Measurements from ENCODE around the gene CD59. TPM values are rescaled to one million over a fixed set of nuclear protein-coding genes. Genes with fewer than 3 reads are reported as not detected.

The CD59 gene
- total and polyA plus RNA-seq, 2 of the 13 experiments (the other 11 are each of a cell fraction or from before 2014, with no cell fraction given) = 127 to 289 TPM

DNA sequence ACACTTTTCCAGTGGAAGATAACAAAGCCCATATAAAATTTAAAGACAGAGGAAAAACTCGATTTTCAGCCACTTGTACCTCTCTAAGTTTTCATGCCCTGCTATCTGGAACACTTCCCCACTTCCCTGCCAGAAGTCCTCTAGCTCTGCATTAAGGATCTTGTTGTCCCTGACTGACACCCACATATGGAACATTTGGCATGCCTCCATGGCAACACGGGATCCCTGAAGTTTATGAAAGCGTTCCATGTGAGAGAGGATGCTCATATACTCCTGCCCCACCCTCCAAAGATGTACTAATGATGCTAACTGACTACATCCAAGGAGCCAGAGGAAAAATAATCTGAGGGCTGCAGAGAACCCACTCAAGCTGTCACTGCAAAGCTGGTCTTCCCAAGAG is 26.8 kb downstream of the CD59 start:
- no peaks in the 10 kb centered on the region for H3K27me3 ChIP-seq (ENCODE audit: control insufficient read depth in 1 of 2, insufficient read depth in 2 of 2, low read length in 2 of 2)
- TF ChIP-seq, protein P1, sequence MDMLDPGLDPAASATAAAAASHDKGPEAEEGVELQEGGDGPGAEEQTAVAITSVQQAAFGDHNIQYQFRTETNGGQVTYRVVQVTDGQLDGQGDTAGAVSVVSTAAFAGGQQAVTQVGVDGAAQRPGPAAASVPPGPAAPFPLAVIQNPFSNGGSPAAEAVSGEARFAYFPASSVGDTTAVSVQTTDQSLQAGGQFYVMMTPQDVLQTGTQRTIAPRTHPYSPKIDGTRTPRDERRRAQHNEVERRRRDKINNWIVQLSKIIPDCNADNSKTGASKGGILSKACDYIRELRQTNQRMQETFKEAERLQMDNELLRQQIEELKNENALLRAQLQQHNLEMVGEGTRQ (IDR thresholded peaks at IDR 0.05; ENCODE audit: low read depth, low read length) = no peak
- TF ChIP-seq, protein P1 (CRISPR knock-in tag; IDR thresholded peaks at IDR 0.05; ENCODE audit: borderline replicate concordance) = no peak
- no peak for TF ChIP-seq ZFY (CRISPR knock-in tag; IDR thresholded peaks at IDR 0.05)
- intact Hi-C loops (cut with micrococcal nuclease; ENCODE audit: unreplicated experiment) = no loop called here
- no peaks in the 10 kb centered on the region for H4K20me1 ChIP-seq (ENCODE audit: insufficient read depth, low read length)
- peaks cover 39% of the 10 kb centered on the region for H3K4me1 ChIP-seq (ENCODE audit: insufficient read depth, low read length)
- no peaks in the 10 kb centered on the region for H3K9me3 ChIP-seq (ENCODE audit: low read length)
- H3K9ac ChIP-seq (ENCODE audit: insufficient read depth, low read depth, low read length) = no peak overlapping the region
- in situ Hi-C loops (cut with HindIII; ENCODE audit: extremely low pct_ligation_motif_present, low pct_unique_long_range_greater_than_20kb) = no loop called here
- ChIA-PET CTCF (ENCODE audit: low intra/inter-chr PET ratio, low total read pairs) (no interaction called here), POLR2A (no interaction called here)
- ATAC-seq (no peak), DNase-seq (ENCODE audit: low spot score) (no peak), FAIRE-seq (no peak)
- H2AFZ ChIP-seq (ENCODE audit: low read length) = no peak overlapping the region
- 74% methylated on average over 3 of the region's 3 CpGs for WGBS (ENCODE audit: low lambda C conversion rate)
- no peaks in the 10 kb centered on the region for H3K79me2 ChIP-seq (ENCODE audit: insufficient read depth, low read length)
- BruUV-seq (replicated peaks) = no TSS peak
- H3K4me2 ChIP-seq (ENCODE audit: low read depth, low read length) = no peak overlapping the region
- no peak overlapping the region for H3K27ac ChIP-seq (ENCODE audit: extremely low read length, insufficient read depth, low read length)
- no peak overlapping the region for H3K4me3 ChIP-seq (replicated peaks in 1 of 3; ENCODE audit: insufficient read depth in 1 of 3, low read depth in 2 of 3, low read length in 3 of 3)
- peaks cover 2 to 39% of the 10 kb centered on the region in 2 experiments; a peak in 4 of 5 replicates for H3K36me3 ChIP-seq (replicated peaks in 1 of 2; ENCODE audit: control insufficient read depth in 1 of 2, insufficient read depth in 2 of 2, low read length in 2 of 2)

DNA sequence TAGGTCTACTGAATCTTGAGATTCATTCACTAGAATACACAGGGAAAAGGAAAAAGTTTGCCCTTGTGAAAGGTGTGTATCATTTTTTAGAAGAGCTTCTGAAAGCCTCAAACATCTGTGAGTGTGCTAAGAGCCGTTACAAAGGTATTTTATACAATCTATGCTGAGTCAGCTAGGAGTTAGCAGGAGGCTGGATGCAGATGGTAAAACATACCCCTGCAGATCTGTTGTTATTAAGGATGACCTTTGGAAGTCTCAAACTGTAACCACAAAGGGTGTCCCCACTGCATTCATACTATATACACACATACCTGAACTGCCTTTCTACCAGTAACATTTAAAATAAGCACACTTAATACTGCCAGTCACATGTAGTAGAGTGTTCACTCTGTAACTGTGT is 27.2 kb downstream of the CD59 start:
- POLR2A ChIA-PET = interaction anchor here (1.1 kb wide), 1 partner anchor 9 kb away, joined by 3 read pairs; no protein-coding TSS in a partner anchor

More for the DNA sequence above, 27.2 kb downstream of the CD59 start:
- Histone ChIP-seq H3K4me1 (ENCODE audit: insufficient read depth, low read length) (peaks cover 44% of the 10 kb centered on the region), H2AFZ (ENCODE audit: low read length) (no peak overlapping the region), H3K36me3 (replicated peaks in 1 of 2; ENCODE audit: control insufficient read depth in 1 of 2, insufficient read depth in 2 of 2, low read length in 2 of 2) (peaks cover 2 to 35% of the 10 kb centered on the region in 2 experiments; a peak in 4 of 5 replicates), H4K20me1 (ENCODE audit: insufficient read depth, low read length) (no peaks in the 10 kb centered on the region; the same call in 1 of the 2 replicates), H3K79me2 (ENCODE audit: insufficient read depth, low read length) (no peaks in the 10 kb centered on the region), H3K9me3 (ENCODE audit: low read length) (no peaks in the 10 kb centered on the region), H3K4me2 (ENCODE audit: low read depth, low read length) (no peak overlapping the region), H3K27me3 (ENCODE audit: control insufficient read depth in 1 of 2, insufficient read depth in 2 of 2, low read length in 2 of 2) (no peaks in the 10 kb centered on the region), H3K9ac (ENCODE audit: insufficient read depth, low read depth, low read length) (no peak overlapping the region), H3K4me3 (replicated peaks in 1 of 3; ENCODE audit: insufficient read depth in 1 of 3, low read depth in 2 of 3, low read length in 3 of 3) (no peak overlapping the region), H3K27ac (ENCODE audit: extremely low read length, insufficient read depth, low read length) (no peak overlapping the region)
- TF ChIP-seq MAFF (IDR thresholded peaks at IDR 0.05; ENCODE audit: low read depth, low read length) (peak; percentile 84), KDM5A (IDR thresholded peaks at IDR 0.05; ENCODE audit: borderline replicate concordance, low read length) (no peak), MAFK (conservative IDR thresholded peaks at IDR 0.05 in 1 of 2, IDR thresholded peaks at IDR 0.05 in 1 of 2; ENCODE audit: low read length in 2 of 2) (peak; percentile 75 to 88), RBM39 (IDR thresholded peaks at IDR 0.05; ENCODE audit: low read depth, low read length, poor library complexity, severe bottlenecking) (no peak)
- ATAC-seq (no peak), DNase-seq (ENCODE audit: low spot score) (no peak), FAIRE-seq (no peak)
- BruUV-seq (replicated peaks) = no TSS peak
- 75% methylated on average over 1 of the region's 1 CpG for WGBS (ENCODE audit: low lambda C conversion rate)
- CTCF ChIA-PET (ENCODE audit: low intra/inter-chr PET ratio, low total read pairs) = no interaction called here
- in situ Hi-C loops (cut with HindIII; ENCODE audit: extremely low pct_ligation_motif_present, low pct_unique_long_range_greater_than_20kb) (no loop called here), intact Hi-C loops (cut with micrococcal nuclease; ENCODE audit: unreplicated experiment) (no loop called here)

Measured in HepG2 (cell line).